Pancreas (tissue), 10 donors: ENCODE data around the gene DDAH1. TPM values are rescaled to one million over a fixed set of nuclear protein-coding genes. Genes with fewer than 3 reads are reported as not detected.

Experiments used
- ATAC-seq, 4 donors: fragments of 200-7000 bp; cut with Tn5 transposase; one replicate each; pipeline versions ENCODE4 v1.8.0 to v1.9.1; 2020; ENCODE audit warnings: mild to moderate bottlenecking in 4 of 4, moderate library complexity in 4 of 4
- DNase-seq, 6 donors: peaks; one replicate each; pipeline ENCODE4 v3.0.0-alpha.2; 2020
- FAIRE-seq: peaks from 2 replicates; lab custom pipeline; 2012; peaks lifted over from hg19 to GRCh38; lab: Jason Lieb, UNC
- H3K27ac ChIP-seq, 4 donors: fragments of 200-600 bp; sonication (generic); 1 replicate in 3 of 4; 2 replicates in 1 of 4; pipeline versions ENCODE4 v1.5.0 to v1.8.0; 2020
- H3K27me3 ChIP-seq, 4 donors: fragments of 200-600 bp; one replicate each; pipeline ENCODE4 v1.8.0; 2021
- H3K36me3 ChIP-seq, 3 donors: fragments of 200-600 bp; sonication (generic) in 1 of 3; one replicate each; pipeline versions ENCODE4 v1.5.0 to v1.8.0; 2020 to 2021
- H3K4me1 ChIP-seq, 3 donors: fragments of 200-600 bp; one replicate each; pipeline ENCODE4 v1.8.0; 2021
- H3K4me3 ChIP-seq, 4 donors: fragments of 200-600 bp; sonication (generic) in 2 of 4; one replicate each; pipeline versions ENCODE4 v1.5.0 to v1.8.0; 2020 to 2021
- H3K9me3 ChIP-seq, 4 donors: fragments of 200-600 bp; one replicate each; pipeline ENCODE4 v1.8.0; 2021
- WGBS, 2 donors: extraction: QIAGEN DNeasy Blood & Tissue Kit; methylation state at CpG; one replicate each; pipeline ENCODE4 v1.1.7; 2013; 5-methylcytosine and 5-hydroxymethylcytosine counted together
- intact Hi-C, 3 donors: fragments of 100-400 bp; cut with DNase I; formaldehyde crosslinking; loops; one replicate each; pipeline versions ENCODE4 v1.11.1 to v1.14.2; 2022
- polyA plus RNA-seq, 2 donors: library from polyadenylated mRNA; stranded (reverse); fragments of 200-250 nt; gene quantifications; one replicate each; pipeline ENCODE4 v1.2.3, GENCODE V29; 2013
- total RNA-seq, 6 donors: library from RNA; stranded (reverse); fragmentation: NEBNext Ultra II Directional in 4 of 6; extraction: Animal tissue kit (Norgen Biotek cat#: 25700) in 4 of 6; gene quantifications; one replicate each; pipeline versions ENCODE4 v1.2.1 to v1.2.4, GENCODE V29; 2021 to 2023
- TF ChIP-seq, protein P1 (sequence below), 4 donors: fragments of 200-600 bp; sonication (generic) in 3 of 4; IDR thresholded peaks; one replicate each; pipeline versions ENCODE4 v1.5.0 to v1.8.0; 2021; ENCODE audit warnings: antibody characterized with exemption in 4 of 4
- donor health status: healthy with polysubstance abuse.
- donor health status: DM: no; HTN: no; CAD: no; lungs with moderate emphysema.
- donor health status: DM: no; HTN: no; CAD: no.
- donor health status: control.
- donor health status: control.
- donor health status: Bipolar disorder and iron deficiency.
- donor health status: DM: yes; HTN: yes; CAD: no.
- donor health status: DM: no; HTN: no; CAD: no.
- donor health status: DM: no; HTN: no; CAD: no.
- donor health status: DM: yes; HTN: yes; CAD: no.

Gene DDAH1
- total and polyA plus RNA-seq, 8 donors: 8.1 to 34.2 (median 22.2) TPM

DNA sequence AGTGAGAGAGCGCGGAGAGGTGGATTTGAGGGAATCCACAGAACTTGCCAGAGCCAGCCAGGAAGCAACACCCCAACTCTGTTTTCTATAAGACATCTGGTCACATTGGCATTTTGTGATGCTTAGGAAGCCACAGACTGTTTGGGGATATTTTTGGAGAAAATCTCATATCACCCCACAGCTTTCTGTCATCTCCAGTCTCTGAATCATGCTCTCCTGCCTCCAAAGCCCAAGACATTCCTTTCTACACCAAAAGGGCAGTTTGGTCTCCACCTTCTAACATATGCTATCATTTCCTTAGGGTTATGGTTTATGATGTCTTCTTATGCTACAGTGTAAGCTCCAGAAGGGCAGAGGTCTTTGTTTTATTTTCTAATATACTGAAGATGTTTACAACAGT is 174.1 kb downstream of the DDAH1 start:
- Histone ChIP-seq H3K4me3 (no peak overlapping the region), H3K27me3 (no peaks in the 10 kb centered on the region), H3K9me3 (no peaks in the 10 kb centered on the region), H3K27ac (no peak overlapping the region), H3K36me3 (no peaks in the 10 kb centered on the region), H3K4me1 (no peaks in the 10 kb centered on the region)
- WGBS, 2 donors: 91 to 100% methylated on average over 2 of the region's 2 CpGs
- FAIRE-seq (no peak), ATAC-seq (no peak), DNase-seq (no peak)
- intact Hi-C loops: no loop called here
- TF ChIP-seq, protein P1, sequence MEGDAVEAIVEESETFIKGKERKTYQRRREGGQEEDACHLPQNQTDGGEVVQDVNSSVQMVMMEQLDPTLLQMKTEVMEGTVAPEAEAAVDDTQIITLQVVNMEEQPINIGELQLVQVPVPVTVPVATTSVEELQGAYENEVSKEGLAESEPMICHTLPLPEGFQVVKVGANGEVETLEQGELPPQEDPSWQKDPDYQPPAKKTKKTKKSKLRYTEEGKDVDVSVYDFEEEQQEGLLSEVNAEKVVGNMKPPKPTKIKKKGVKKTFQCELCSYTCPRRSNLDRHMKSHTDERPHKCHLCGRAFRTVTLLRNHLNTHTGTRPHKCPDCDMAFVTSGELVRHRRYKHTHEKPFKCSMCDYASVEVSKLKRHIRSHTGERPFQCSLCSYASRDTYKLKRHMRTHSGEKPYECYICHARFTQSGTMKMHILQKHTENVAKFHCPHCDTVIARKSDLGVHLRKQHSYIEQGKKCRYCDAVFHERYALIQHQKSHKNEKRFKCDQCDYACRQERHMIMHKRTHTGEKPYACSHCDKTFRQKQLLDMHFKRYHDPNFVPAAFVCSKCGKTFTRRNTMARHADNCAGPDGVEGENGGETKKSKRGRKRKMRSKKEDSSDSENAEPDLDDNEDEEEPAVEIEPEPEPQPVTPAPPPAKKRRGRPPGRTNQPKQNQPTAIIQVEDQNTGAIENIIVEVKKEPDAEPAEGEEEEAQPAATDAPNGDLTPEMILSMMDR (IDR thresholded peaks at IDR 0.05): no peak

DNA sequence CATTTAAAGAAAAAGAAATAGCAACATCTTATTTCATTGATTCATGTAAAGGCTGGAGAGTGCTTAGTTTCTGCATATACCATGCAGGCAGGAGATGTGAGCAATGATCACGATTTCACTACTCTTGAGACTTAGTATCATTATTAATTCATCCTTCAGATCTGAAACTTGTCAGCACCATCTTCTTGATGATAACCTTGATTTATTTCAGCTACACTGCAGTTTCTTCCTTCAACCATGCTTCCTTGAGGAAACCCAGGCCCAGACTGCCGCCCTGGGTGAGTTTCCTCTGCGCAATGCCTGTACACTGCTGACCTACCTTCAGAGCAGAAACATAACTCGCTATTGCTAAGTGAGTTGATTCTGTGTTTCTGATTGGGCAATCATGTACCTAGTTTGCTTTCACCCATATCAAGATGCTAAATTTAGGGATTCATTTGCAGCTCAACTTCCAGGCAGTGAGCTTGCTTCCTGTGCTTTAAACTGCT is 175.1 kb downstream of the DDAH1 start:
- intact Hi-C loops: no loop called here
- ATAC-seq (no peak), DNase-seq (no peak), FAIRE-seq (no peak)
- H3K4me3 ChIP-seq: no peak overlapping the region
- H3K27me3 ChIP-seq: no peaks in the 10 kb centered on the region
- no peaks in the 10 kb centered on the region for H3K36me3 ChIP-seq
- H3K27ac ChIP-seq: no peak overlapping the region
- WGBS, 2 donors: 86 to 94% methylated on average over 4 of the region's 4 CpGs
- no peaks in the 10 kb centered on the region for H3K9me3 ChIP-seq
- TF ChIP-seq, protein P1 (IDR thresholded peaks at IDR 0.05): no peak
- no peaks in the 10 kb centered on the region for H3K4me1 ChIP-seq

DNA sequence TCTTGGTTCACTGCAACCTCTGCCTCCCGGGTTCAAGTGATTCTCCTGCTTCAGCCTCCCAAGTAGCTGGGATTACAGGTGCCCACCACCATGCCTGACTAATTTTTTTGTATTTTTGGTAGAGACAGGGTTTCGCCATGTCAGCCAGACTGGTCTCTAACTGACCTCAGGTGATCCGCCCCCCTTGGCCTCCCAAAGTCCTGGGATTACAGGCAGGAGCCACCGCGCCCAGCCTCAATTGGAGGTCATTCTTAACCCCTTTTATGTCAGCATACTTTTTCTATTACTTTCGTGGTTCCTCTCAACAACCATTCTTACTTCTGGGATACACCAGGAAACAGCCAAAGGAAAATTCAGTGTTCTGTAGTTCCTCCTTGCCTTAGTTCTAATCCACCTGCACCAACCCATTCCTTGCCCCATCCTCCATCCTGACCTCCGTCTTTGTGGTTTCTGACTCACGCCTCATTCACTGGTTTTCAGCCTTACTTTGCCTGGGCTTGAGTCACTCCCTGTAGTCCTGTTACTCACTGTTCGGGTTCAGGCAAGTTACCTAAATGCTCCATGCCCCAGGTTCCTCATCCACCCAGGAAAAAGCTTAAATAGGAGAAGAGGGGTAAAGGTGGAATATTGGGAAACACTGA is 175.6 kb downstream of the DDAH1 start:
- 86 to 93% methylated on average over 9 of the region's 9 CpGs for WGBS, 2 donors
- Histone ChIP-seq H3K9me3 (no peaks in the 10 kb centered on the region), H3K36me3 (no peaks in the 10 kb centered on the region), H3K27me3 (no peaks in the 10 kb centered on the region), H3K4me3 (no peak overlapping the region), H3K27ac (no peak overlapping the region), H3K4me1 (no peaks in the 10 kb centered on the region)
- DNase-seq: no peak
- TF ChIP-seq, protein P1 (IDR thresholded peaks at IDR 0.05): no peak
- peak in 2 of 4 donors; percentile 55 to 64 for ATAC-seq
- FAIRE-seq: no peak
- intact Hi-C loops: no loop called here

DNA sequence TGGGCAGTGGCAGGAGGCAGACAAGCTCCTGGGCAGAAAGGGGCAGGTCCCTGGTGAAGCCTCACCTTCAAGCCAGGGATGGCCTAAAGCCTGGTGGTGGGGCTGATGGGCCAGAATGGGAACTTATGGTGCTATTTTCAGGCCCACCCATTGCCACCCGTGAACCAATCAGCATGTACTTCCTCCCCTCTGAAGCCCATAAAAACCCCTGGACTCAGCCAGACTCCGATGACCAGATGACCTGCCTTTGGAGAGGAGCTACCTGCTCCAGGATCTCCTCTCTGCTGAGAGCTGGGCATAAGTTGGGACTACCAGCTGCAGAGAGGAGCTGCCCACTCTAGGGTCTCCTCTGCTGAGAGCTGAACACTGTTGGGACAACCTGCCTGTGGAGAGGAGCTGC is 180.8 kb downstream of the DDAH1 start:
- DNase-seq: no peak
- H3K4me1 ChIP-seq: no peaks in the 10 kb centered on the region
- intact Hi-C loops: no loop called here
- H3K9me3 ChIP-seq: no peaks in the 10 kb centered on the region
- no peak for ATAC-seq
- H3K4me3 ChIP-seq: no peak overlapping the region
- H3K27ac ChIP-seq: no peak overlapping the region
- TF ChIP-seq, protein P1 (IDR thresholded peaks at IDR 0.05): no peak
- H3K36me3 ChIP-seq: no peaks in the 10 kb centered on the region
- WGBS, 2 donors: 83% methylated on average over 2 of the region's 2 CpGs
- no peak for FAIRE-seq
- H3K27me3 ChIP-seq: no peaks in the 10 kb centered on the region

DNA sequence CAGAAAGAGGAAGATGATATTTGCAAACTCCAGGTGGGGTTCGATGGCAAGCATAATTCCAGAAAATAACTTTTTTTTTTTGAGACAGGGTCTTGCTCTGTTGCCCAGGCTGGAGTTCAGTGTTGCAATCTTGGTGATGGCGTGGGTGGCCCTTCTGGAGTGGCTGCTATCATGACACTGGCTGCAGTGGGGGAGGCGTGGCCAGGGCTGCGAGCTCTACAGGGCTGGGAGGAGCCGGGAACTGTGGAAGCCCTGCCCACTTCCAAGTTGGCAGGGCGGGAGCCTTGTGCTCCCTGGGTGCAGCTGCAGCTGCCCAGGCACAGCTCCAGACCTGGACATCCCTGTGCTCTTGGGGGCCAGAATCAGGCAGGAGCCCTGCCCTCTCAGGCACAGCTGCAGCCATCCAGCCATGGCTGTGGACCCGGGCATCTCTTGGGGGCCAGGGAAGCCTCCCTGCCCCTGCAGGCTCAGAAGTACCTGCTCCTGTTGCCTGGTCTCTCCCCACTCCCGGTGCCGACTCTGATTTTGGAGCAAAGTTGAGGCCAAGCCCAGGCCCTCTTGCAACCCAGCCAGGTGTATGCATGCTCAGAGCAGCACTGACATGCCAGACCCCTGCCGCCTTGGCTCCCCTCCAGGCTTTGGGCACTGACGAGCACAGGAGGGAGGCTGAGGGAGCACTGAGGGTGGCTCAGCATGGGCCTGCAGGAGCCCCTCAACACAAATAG is 181.3 kb downstream of the DDAH1 start:
- intact Hi-C loops: no loop called here
- no peak for FAIRE-seq
- Histone ChIP-seq H3K4me1 (no peaks in the 10 kb centered on the region), H3K9me3 (no peaks in the 10 kb centered on the region), H3K27me3 (no peaks in the 10 kb centered on the region), H3K36me3 (no peaks in the 10 kb centered on the region), H3K27ac (no peak overlapping the region), H3K4me3 (no peak overlapping the region)
- WGBS, 2 donors: 57 to 62% methylated on average over 11 of the region's 11 CpGs
- peak; percentile 76 to 96 (median 92) for ATAC-seq
- TF ChIP-seq, protein P1 (IDR thresholded peaks at IDR 0.05): no peak
- DNase-seq: peak; percentile 70 to 84 (median 74)
